ENCODE data around the gene SOAT2. TPM values are rescaled to one million over a fixed set of nuclear protein-coding genes. Genes with fewer than 3 reads are reported as not detected.

SOAT2 gene
- 0.12 and 0.14 TPM in 2 replicates for polyA plus RNA-seq (2011; rRNA removed)
- 0.46 and 0.56 TPM in 2 replicates for polyA plus RNA-seq (2012; cell fraction: cytosol; rRNA removed)
- 1.9 TPM in 2 replicates for polyA plus RNA-seq (2012; cell fraction: nucleus; rRNA removed)
- polyA plus RNA-seq (2017; fragmentation: RNase III; extraction: RNeasy Plus Mini Kit Qiagen cat#74134 plus additional on column Dnase treatment) = 0.09 to 0.21 TPM (median 0.16 TPM) in 3 replicates
- polyA minus RNA-seq (2011; rRNA and poly(A)+ RNA removed) = 0.12 and 0.19 TPM in 2 replicates

GRCh38 chr12:53102883-53103807 is at the start of gene SOAT2:
Gene SOAT2, plus strand, starts transcription at chr12:53103486. Its CDS starts 92 bp downstream, at chr12:53103578.
- ATAC-seq = no peak
- DNase-seq (ENCODE audit: low read depth in 1 of 2, low spot score in 1 of 2) = no peak
- 91% methylated on average over 19 of the region's 23 CpGs for WGBS (ENCODE audit: missing lambda C conversion rate)
- H3K27ac ChIP-seq = peak within 1 kb of the TSS in 1 of 2 experiments; percentile 38; a peak in 2 of 6 replicates
- POLR2A ChIA-PET = interaction anchor here (1.2 to 1.3 kb wide), 3 partner anchors 24 to 77 kb away, joined by 3 to 4 read pairs (median 4); partner anchors contain the start of genes SPRYD3 and ZNF740
- H3K4me1 ChIP-seq = peaks cover 26% of the 10 kb centered on the region; the same call in 2 of the 3 replicates
- FAIRE-seq = no peak
- H3K9me3 ChIP-seq = no peaks in the 10 kb centered on the region
- no peak for TF ChIP-seq GATA3 (IDR thresholded peaks at IDR 0.05; ENCODE audit: borderline replicate concordance)
- no peak for TF ChIP-seq PBX3 (IDR thresholded peaks at IDR 0.05)
- no peak for TF ChIP-seq HDAC2 (IDR thresholded peaks at IDR 0.05)
- no peak for TF ChIP-seq SMC3 (IDR thresholded peaks at IDR 0.05)
- H3K4me2 ChIP-seq = 0 out of 3 replicates have a peak within 1 kb of the TSS, but pooled peaks have one; percentile 17
- no peak within 1 kb of the TSS for H3K4me3 ChIP-seq
- CTCF ChIA-PET = interaction anchor here (0.7 to 38.0 kb wide), 11 partner anchors 13 to 185 kb away, joined by 3 to 1424 read pairs (median 5); partner anchors contain the start of genes SPRYD3 and TNS2

- H3K27ac ChIP-seq = peak overlapping the region; percentile 99
- DNase-seq (ENCODE audit: low read depth in 1 of 2, low spot score in 1 of 2) (peak; percentile 86 to 96), FAIRE-seq (no peak), ATAC-seq (peak; percentile 60 to 74)
- peak overlapping the region; percentile 93 for H3K4me2 ChIP-seq
- peak; percentile 72 for TF ChIP-seq MAX (IDR thresholded peaks at IDR 0.05)
- 0 out of 3 replicates have a peak, but pooled peaks have one; percentile 7 for TF ChIP-seq BCL3 (IDR thresholded peaks at IDR 0.05)
- TF ChIP-seq PHF8 (IDR thresholded peaks at IDR 0.05; ENCODE audit: borderline replicate concordance, low read depth) = no peak
- TF ChIP-seq POLR2A (IDR thresholded peaks at IDR 0.05; ENCODE audit: low read length) = peak; percentile 50
- H3K4me1 ChIP-seq = peaks cover 54% of the 10 kb centered on the region
- H3K9me3 ChIP-seq = no peaks in the 10 kb centered on the region
- H3K4me3 ChIP-seq = peak overlapping the region; percentile 58
- WGBS (ENCODE audit: missing lambda C conversion rate) = 19% methylated on average over 19 of the region's 48 CpGs
- POLR2A ChIA-PET = interaction anchor here (0.7 to 3.2 kb wide), 7 partner anchors 8 to 172 kb away, joined by 3 to 9 read pairs (median 6); partner anchors contain the start of genes CSAD, IGFBP6, SPRYD3 and ZNF740
- CTCF ChIA-PET = interaction anchor here (0.6 to 45.5 kb wide), 17 partner anchors 4 to 233 kb away, joined by 3 to 1424 read pairs (median 4); partner anchors contain the start of genes EIF4B, IGFBP6, SOAT2 and SPRYD3
Measured at GRCh38 chr12:53054112-53054878, 49.0 kb upstream of the SOAT2 start.

- no peak for ATAC-seq
- CTCF ChIA-PET = interaction anchor here (0.7 to 45.5 kb wide), 8 partner anchors 5 to 232 kb away, joined by 3 to 1424 read pairs (median 6); partner anchors contain the start of genes IGFBP6, SOAT2, SPRYD3 and TNS2
- POLR2A ChIA-PET = interaction anchor here (0.6 to 3.2 kb wide), 5 partner anchors 7 to 125 kb away, joined by 3 to 9 read pairs (median 4); partner anchors contain the start of genes CSAD and ZNF740
- no peak for TF ChIP-seq ZFP36 (IDR thresholded peaks at IDR 0.05; ENCODE audit: borderline replicate concordance, partially characterized antibody)
- no peak for TF ChIP-seq TP53 (CRISPR knock-in tag; IDR thresholded peaks at IDR 0.05)
- no peak overlapping the region for H3K27ac ChIP-seq
- no peak overlapping the region for H3K4me2 ChIP-seq
- no peak overlapping the region for H3K4me3 ChIP-seq
- FAIRE-seq = no peak
- H3K9me3 ChIP-seq = no peaks in the 10 kb centered on the region
- 87% methylated on average over 15 of the region's 15 CpGs for WGBS (ENCODE audit: missing lambda C conversion rate)
- peaks cover 41% of the 10 kb centered on the region for H3K4me1 ChIP-seq
- no peak for DNase-seq (ENCODE audit: low read depth in 1 of 2, low spot score in 1 of 2)
Measured at GRCh38 chr12:53055471-53056266, 47.6 kb upstream of the SOAT2 start.
